Panc1 (cell line): ENCODE data around the gene MRPL17.

Experiments
- CTCF ChIP-seq: fragments of 450-650 bp; IDR thresholded peaks from 2 replicates; pipeline ENCODE4 v1.5.1; 2017; ENCODE audit warnings: mild to moderate bottlenecking
- POLR2AphosphoS5 ChIP-seq: IDR thresholded peaks from 2 replicates; pipeline ENCODE4 v1.6.1; 2012; ENCODE audit warnings: mild to moderate bottlenecking, low read depth, low read length, moderate library complexity
- REST ChIP-seq, 2 experiments: IDR thresholded peaks; 2 replicates each; pipeline ENCODE4 v1.6.1; 2011 to 2012; ENCODE audit warnings: low read depth in 2 of 2, control low read depth in 1 of 2, low read length in 1 of 2, mild to moderate bottlenecking in 1 of 2, moderate library complexity in 1 of 2; ENCODE audit not compliant: insufficient read depth in 1 of 2
- SIN3A ChIP-seq: IDR thresholded peaks from 2 replicates; pipeline ENCODE4 v1.6.1; 2012; ENCODE audit warnings: low read depth, mild to moderate bottlenecking, low read length, moderate library complexity, borderline replicate concordance; ENCODE audit not compliant: insufficient read depth
- TCF7L2 ChIP-seq: IDR thresholded peaks from 2 replicates; pipeline ENCODE4 v1.6.1; 2011; ENCODE audit warnings: mild to moderate bottlenecking, low read depth, low read length, inconsistent platforms

GRCh38 chr11:6635082-6635932 is 47.8 kb downstream of the MRPL17 start:
- TF ChIP-seq CTCF (no peak), REST (IDR thresholded peaks at IDR 0.05; ENCODE audit: insufficient read depth in 1 of 2, low read depth in 2 of 2, low read length in 1 of 2) (no peak), POLR2AphosphoS5 (no peak), SIN3A (no peak), TCF7L2 (no peak)
